Fibroblast of villous mesenchyme (primary cell): ENCODE measurements around the gene MAPK12. TPM values are rescaled to one million over a fixed set of nuclear protein-coding genes. Genes with fewer than 3 reads are reported as not detected.
A peak's percentile ranks its signal among the peaks of the same experiment; 100 is the strongest.

Experiments used
- DNase-seq: peaks from one replicate; pipeline ENCODE4 v3.0.0-alpha.2; 2010; ENCODE audit warnings: low read depth
- H3K4me3 ChIP-seq: 2 replicates; pipeline ENCODE4 v1.5.1; 2011; ENCODE audit warnings: low read depth, mild to moderate bottlenecking, low read length
- total RNA-seq: library from RNA; depleted of rRNA; stranded (reverse); fragments of >200 nt; gene quantifications from 2 replicates; pipeline ENCODE4 v1.2.3, GENCODE V29; 2012
- TF ChIP-seq, protein P1 (sequence below): IDR thresholded peaks from 2 replicates; pipeline ENCODE4 v1.5.1; 2012; ENCODE audit warnings: low read depth, mild to moderate bottlenecking, low read length; ENCODE audit not compliant: insufficient read depth

The MAPK12 gene
- total RNA-seq, 1 donor, result 42.7 TPM

- peak; percentile 69 for DNase-seq
- TF ChIP-seq, protein P1, sequence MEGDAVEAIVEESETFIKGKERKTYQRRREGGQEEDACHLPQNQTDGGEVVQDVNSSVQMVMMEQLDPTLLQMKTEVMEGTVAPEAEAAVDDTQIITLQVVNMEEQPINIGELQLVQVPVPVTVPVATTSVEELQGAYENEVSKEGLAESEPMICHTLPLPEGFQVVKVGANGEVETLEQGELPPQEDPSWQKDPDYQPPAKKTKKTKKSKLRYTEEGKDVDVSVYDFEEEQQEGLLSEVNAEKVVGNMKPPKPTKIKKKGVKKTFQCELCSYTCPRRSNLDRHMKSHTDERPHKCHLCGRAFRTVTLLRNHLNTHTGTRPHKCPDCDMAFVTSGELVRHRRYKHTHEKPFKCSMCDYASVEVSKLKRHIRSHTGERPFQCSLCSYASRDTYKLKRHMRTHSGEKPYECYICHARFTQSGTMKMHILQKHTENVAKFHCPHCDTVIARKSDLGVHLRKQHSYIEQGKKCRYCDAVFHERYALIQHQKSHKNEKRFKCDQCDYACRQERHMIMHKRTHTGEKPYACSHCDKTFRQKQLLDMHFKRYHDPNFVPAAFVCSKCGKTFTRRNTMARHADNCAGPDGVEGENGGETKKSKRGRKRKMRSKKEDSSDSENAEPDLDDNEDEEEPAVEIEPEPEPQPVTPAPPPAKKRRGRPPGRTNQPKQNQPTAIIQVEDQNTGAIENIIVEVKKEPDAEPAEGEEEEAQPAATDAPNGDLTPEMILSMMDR, result no peak
- peak overlapping the region; percentile 27 for H3K4me3 ChIP-seq
These were observed 32.2 kb upstream of the MAPK12 start for GRCh38 chr22:50293441-50294318.

DNA sequence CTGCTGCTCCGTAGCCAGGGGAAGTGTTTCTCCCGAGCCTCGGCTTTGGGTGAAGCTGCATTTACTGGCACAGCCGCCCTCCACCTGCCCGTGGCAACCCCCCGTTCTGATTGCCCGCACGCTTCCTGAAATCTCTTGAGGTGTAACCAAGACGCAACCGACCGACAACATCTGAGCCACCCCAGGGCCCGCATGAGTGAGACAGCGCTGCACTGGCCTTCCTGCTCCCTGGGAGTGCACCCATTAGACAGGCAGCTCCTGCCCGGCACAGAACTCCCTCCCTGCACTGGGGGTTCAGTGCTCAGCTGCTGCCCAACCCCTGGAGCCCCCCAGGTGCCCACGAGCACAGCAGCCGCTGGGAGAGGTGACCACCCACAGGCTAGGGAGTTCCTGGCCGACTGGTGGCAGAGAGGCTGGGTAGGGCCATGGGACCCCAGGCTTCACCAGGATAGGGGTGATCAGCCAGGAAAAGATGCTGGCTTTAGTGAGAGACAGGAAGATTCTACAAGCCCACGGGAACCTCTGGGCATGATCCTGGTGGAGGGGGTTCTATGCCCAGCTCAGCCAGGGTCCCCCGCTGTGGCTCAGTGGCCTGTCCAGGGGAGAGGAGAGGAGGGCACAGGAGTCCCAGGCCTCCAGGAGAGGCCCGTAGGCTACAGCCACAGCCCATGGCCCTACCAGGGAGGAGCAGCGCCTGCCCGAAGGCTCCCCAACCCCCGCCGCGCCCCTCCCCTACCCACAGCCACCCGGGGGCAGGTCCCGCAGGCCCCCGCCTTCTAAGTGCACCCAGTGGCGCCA lies 31.4 kb upstream of the MAPK12 start:
- DNase-seq, result no peak
- TF ChIP-seq, protein P1, result no peak
- H3K4me3 ChIP-seq, result peak overlapping the region; percentile 36

GRCh38 chr22:50289942-50290630 lies 28.6 kb upstream of the MAPK12 start:
- TF ChIP-seq, protein P1, result no peak
- no peak for DNase-seq
- no peak overlapping the region for H3K4me3 ChIP-seq

DNA sequence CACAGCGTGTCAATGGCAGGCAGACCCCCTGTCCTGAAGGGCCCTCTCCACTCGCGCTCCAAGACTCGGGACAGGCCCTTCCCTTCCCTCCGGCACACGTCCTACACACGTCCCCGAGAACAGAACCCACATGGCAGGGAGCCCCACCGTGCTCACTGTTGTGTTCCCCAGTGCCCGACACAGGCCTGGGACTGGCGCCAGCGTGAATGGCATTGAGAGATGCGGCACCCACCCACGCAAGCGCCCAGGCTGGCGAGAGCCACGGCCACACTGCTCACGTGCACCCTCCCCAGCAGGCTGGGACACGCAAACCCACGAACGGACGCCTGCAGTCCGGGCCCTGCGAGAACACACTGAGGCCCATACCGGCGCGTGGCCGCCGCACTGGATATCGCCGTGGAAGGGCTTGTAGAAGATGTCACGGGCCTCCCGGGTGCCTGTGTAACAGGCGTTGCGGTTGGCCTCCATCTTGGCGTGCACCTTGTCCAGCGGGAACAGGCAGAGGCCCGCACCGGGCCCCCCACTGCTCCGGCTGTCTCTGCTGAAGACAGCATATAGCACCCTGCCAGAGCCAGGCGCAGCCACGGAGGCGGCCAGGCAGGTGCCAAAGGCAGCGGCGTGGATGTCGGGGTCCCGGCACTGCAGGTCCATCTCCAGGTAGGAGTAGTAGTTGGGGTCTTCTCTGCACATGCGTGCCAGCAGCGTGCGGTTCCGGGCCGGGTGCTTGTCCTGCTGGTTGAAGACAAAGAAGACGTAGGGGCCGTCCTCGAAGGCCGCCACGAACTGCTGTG lies 27.9 kb upstream of the MAPK12 start:
- H3K4me3 ChIP-seq, result no peak overlapping the region
- no peak for DNase-seq
- TF ChIP-seq, protein P1, result no peak

GRCh38 chr22:50287731-50288130 lies 26.2 kb upstream of the MAPK12 start:
- TF ChIP-seq, protein P1, result no peak
- no peak for DNase-seq
- no peak overlapping the region for H3K4me3 ChIP-seq

DNA sequence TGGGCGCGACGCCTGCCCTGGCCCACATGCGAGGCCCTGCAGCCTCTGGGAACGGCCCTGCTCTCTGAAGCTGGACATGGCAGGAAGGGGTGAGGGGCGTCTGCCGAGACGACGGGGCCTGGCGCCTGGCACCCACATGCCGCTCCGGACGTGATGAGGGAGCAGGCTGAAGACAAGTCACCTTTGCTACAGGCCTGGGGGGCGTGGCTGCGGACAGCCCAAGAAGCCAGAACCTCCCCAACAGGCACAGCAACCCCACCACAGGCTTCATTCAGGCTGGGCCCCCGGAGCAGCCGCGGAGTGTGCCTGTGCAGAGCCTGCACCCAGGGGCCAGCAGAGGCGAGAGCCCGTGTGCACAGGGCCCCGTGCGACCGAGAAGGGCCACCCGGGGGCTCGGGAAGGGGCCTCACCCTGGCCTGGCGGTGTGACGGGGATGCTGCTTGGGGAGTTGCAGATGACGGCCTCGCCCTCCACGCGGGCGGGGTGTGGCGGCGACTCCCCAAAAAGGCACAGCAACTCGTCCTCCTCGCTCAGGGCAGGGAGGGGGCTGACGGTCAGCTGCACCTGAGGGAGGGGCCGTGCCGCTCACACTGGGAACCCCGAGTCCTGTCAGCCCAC lies 25.3 kb upstream of the MAPK12 start:
- no peak for DNase-seq
- H3K4me3 ChIP-seq, result no peak overlapping the region
- TF ChIP-seq, protein P1, result no peak
